Dedifferentiated amniotic fluid mesenchymal stem cell (primary cell): ENCODE measurements around the gene CNGA1.
A peak's percentile ranks its signal among the peaks of the same experiment; 100 is the strongest.
"Not testable (repeated sequence)": the region's sequence is repeated elsewhere in the genome, so short reads cannot be mapped to it uniquely, and the experiment has no call there.

Experiments used
- DNase-seq: peaks from one replicate; pipeline ENCODE4 v3.0.0-alpha.2; 2016; ENCODE audit errors: extremely low spot score

CNGA1 gene

GRCh38 chr4:47968847-47969246 is 47.6 kb downstream of the CNGA1 start:
- DNase-seq: no peak

GRCh38 chr4:47954677-47955076 is 61.8 kb downstream of the CNGA1 start:
- no peak for DNase-seq

- no peak for DNase-seq
Measured at GRCh38 chr4:47954245-47954644, 62.2 kb downstream of the CNGA1 start.

- DNase-seq: no peak
Measured at GRCh38 chr4:47945930-47946726, 70.4 kb downstream of the CNGA1 start.

- no peak for DNase-seq
Measured at GRCh38 chr4:47942081-47942819, 74.2 kb downstream of the CNGA1 start.

- no peak for DNase-seq
Measured at GRCh38 chr4:47939456-47939855, 77.0 kb downstream of the CNGA1 start.

GRCh38 chr4:47936336-47936735 is 80.1 kb downstream of the CNGA1 start:
- DNase-seq: no peak

GRCh38 chr4:47933840-47934239 is 82.6 kb downstream of the CNGA1 start:
- peak; percentile 72 for DNase-seq

- peak; percentile 39 for DNase-seq
Measured at GRCh38 chr4:47930971-47931804, 85.3 kb downstream of the CNGA1 start.

- no peak for DNase-seq
Measured at GRCh38 chr4:47929682-47930201, 86.7 kb downstream of the CNGA1 start.

GRCh38 chr4:47926667-47927258 is 89.7 kb downstream of the CNGA1 start:
- DNase-seq: peak; percentile 69

GRCh38 chr4:47923261-47923608 is 93.2 kb downstream of the CNGA1 start:
- DNase-seq: not testable (repeated sequence)

GRCh38 chr4:47922436-47923260 is 93.8 kb downstream of the CNGA1 start:
- DNase-seq: not testable (repeated sequence)

- not testable (repeated sequence) for DNase-seq
Measured at GRCh38 chr4:47917163-47917562, 99.3 kb downstream of the CNGA1 start.

GRCh38 chr4:47915378-47915777 is 101.1 kb downstream of the CNGA1 start:
- DNase-seq: no peak

- no peak for DNase-seq
Measured at GRCh38 chr4:47914926-47915237, 101.6 kb downstream of the CNGA1 start.

GRCh38 chr4:47914220-47914925 is 102.1 kb downstream of the CNGA1 start, which contains the start of gene NFXL1:
TSS of gene NFXL1 (minus strand) at chr4:47914583. CDS start at chr4:47914203, 380 bp downstream.
- peak; percentile 94 for DNase-seq

- DNase-seq: no peak
Measured at GRCh38 chr4:47913861-47914219, 102.6 kb downstream of the CNGA1 start.

GRCh38 chr4:47913330-47913729 is 103.2 kb downstream of the CNGA1 start:
- DNase-seq: no peak

GRCh38 chr4:47907089-47907646 is 109.3 kb downstream of the CNGA1 start:
- peak; percentile 22 for DNase-seq
